ENCODE results near the gene PTPRH. TPM values are rescaled to one million over a fixed set of nuclear protein-coding genes. Genes with fewer than 3 reads are reported as not detected.

PTPRH gene
- total RNA-seq, 2 experiments from 2014 or later = not detected

DNA sequence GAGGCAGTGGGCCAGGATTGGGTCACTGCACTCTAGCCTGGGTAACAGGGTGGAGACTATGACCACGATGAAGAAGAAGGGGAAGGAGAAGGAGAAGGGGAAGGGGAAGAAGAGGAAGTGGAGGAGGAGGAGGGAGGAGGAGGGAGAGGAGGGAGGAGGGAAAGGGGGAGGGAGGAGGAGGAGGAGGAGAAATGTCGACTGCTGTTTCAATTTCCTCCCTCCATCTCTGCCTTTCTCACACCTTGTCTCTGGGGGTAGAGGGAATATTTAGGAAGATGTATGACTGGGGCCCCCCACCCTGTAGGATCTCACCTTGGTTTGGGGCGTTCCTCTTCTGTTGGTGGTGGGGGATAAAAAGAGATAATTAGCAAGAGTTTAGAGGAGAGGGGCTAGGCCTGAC lies 64.1 kb downstream of the PTPRH start:
- Mint-ChIP-seq H3K27me3 (peaks cover 59% of the 10 kb centered on the region), H3K4me3 (no peak overlapping the region), H3K4me1 (ENCODE audit: low read depth) (peaks cover 5% of the 10 kb centered on the region), H3K36me3 (ENCODE audit: low read depth) (no peaks in the 10 kb centered on the region), H3K9me3 (no peaks in the 10 kb centered on the region), H3K27ac (no peak overlapping the region)
- ChIA-PET CTCF (no interaction called here), POLR2A (no interaction called here)
- H3K4me1 ChIP-seq (ENCODE audit: insufficient read depth, low read length) = peaks cover 23% of the 10 kb centered on the region
- no peaks in the 10 kb centered on the region for H3K36me3 ChIP-seq (ENCODE audit: insufficient read depth, low read length)
- H3K9me3 ChIP-seq (ENCODE audit: control insufficient read depth in 1 of 2, insufficient read depth in 1 of 2, low read length in 2 of 2) = peaks cover 0 to 11% of the 10 kb centered on the region in 2 experiments
- TF ChIP-seq, protein P1, sequence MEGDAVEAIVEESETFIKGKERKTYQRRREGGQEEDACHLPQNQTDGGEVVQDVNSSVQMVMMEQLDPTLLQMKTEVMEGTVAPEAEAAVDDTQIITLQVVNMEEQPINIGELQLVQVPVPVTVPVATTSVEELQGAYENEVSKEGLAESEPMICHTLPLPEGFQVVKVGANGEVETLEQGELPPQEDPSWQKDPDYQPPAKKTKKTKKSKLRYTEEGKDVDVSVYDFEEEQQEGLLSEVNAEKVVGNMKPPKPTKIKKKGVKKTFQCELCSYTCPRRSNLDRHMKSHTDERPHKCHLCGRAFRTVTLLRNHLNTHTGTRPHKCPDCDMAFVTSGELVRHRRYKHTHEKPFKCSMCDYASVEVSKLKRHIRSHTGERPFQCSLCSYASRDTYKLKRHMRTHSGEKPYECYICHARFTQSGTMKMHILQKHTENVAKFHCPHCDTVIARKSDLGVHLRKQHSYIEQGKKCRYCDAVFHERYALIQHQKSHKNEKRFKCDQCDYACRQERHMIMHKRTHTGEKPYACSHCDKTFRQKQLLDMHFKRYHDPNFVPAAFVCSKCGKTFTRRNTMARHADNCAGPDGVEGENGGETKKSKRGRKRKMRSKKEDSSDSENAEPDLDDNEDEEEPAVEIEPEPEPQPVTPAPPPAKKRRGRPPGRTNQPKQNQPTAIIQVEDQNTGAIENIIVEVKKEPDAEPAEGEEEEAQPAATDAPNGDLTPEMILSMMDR (IDR thresholded peaks at IDR 0.05) = no peak
- H3K4me3 ChIP-seq (ENCODE audit: low read length) = no peak overlapping the region
- DNase-seq (no peak), ATAC-seq (ENCODE audit: poor library complexity) (no peak)
- intact Hi-C loops (cut with DNase I, micrococcal nuclease) = no loop called here
- H3K27ac ChIP-seq (ENCODE audit: low read depth in 1 of 2, low read length in 2 of 2) = no peak overlapping the region
- H3K27me3 ChIP-seq (ENCODE audit: control insufficient read depth in 1 of 2, insufficient read depth in 2 of 2, low read length in 2 of 2) = peaks cover 62 to 68% of the 10 kb centered on the region in 2 experiments

DNA sequence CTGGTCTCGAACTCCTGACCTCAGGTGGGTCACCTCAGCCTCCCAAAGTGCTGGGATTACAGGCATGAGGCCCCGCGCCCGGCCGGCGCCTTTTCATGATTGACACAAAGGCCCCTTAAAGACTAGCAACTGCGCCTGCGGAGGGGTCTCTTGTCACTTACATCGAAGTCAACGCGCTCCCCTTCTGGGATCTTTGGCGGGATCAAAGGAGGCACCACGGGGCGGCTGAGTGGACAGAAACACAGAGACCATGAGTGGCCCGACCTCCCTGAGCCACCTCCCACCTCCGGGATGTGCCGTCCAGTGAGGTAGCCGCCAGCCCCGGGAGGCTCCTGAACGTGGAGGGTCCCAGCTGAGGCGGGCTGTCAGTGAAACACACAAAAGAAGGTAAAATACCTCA lies 67.6 kb downstream of the PTPRH start:
- ChIA-PET CTCF (interaction anchor here (1.0 to 1.8 kb wide), 6 partner anchors 19 to 464 kb away, joined by 3 to 27 read pairs (median 6); partner anchors contain the start of gene TMEM238), POLR2A (interaction anchor here (0.6 kb wide), 1 partner anchor 352 kb away, joined by 3 read pairs; no protein-coding TSS in a partner anchor)
- H3K36me3 Mint-ChIP-seq (ENCODE audit: low read depth) = no peaks in the 10 kb centered on the region

DNA sequence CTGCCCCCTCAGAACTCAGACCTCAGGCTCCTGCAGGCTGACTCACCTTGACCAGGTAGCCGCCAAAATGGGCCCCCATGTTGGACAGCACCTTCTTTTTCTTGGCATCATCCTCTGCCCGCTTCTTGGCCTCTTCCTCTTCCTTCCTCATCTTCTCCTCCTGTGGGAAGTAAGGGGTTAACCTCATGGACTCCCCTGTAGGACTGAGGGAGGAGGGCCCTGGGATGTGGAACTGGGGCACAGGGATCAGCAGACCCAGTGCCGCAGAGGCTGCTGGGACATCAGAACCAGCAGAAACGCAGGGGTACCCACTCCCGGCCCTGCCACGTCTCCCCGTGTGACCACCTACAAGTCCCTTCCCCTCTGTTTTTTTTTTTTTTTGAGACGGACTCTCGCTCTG lies 71.4 kb downstream of the PTPRH start:
- H3K36me3 ChIP-seq (ENCODE audit: insufficient read depth, low read length) = no peaks in the 10 kb centered on the region
- peaks cover 9% of the 10 kb centered on the region for H3K4me1 ChIP-seq (ENCODE audit: insufficient read depth, low read length)
- Mint-ChIP-seq H3K27ac (no peak overlapping the region), H3K4me1 (ENCODE audit: low read depth) (no peaks in the 10 kb centered on the region), H3K27me3 (peaks cover 35% of the 10 kb centered on the region), H3K9me3 (no peaks in the 10 kb centered on the region), H3K36me3 (ENCODE audit: low read depth) (no peaks in the 10 kb centered on the region), H3K4me3 (no peak overlapping the region)
- POLR2A ChIA-PET = no interaction called here
- no peak overlapping the region for H3K27ac ChIP-seq (ENCODE audit: low read depth in 1 of 2, low read length in 2 of 2)
- H3K27me3 ChIP-seq (ENCODE audit: control insufficient read depth in 1 of 2, insufficient read depth in 2 of 2, low read length in 2 of 2) = peaks cover 31 to 38% of the 10 kb centered on the region in 2 experiments
- DNase-seq (no peak), ATAC-seq (ENCODE audit: poor library complexity) (no peak)
- H3K9me3 ChIP-seq (ENCODE audit: control insufficient read depth in 1 of 2, insufficient read depth in 1 of 2, low read length in 2 of 2) = peaks cover 0 to 6% of the 10 kb centered on the region in 2 experiments
- intact Hi-C loops (cut with DNase I, micrococcal nuclease) = no loop called here
- CTCF ChIA-PET = no interaction called here
- TF ChIP-seq, protein P1 (IDR thresholded peaks at IDR 0.05) = no peak
- no peak overlapping the region for H3K4me3 ChIP-seq (ENCODE audit: low read length)

More for the DNA sequence above, 67.6 kb downstream of the PTPRH start:
- DNase-seq (no peak), ATAC-seq (ENCODE audit: poor library complexity) (no peak)
- Mint-ChIP-seq H3K9me3 (no peaks in the 10 kb centered on the region), H3K4me1 (ENCODE audit: low read depth) (peaks cover 5% of the 10 kb centered on the region), H3K4me3 (no peak overlapping the region), H3K27me3 (peaks cover 59% of the 10 kb centered on the region), H3K27ac (no peak overlapping the region)
- intact Hi-C loops (cut with DNase I, micrococcal nuclease) = loop anchor here (1.0 to 5.0 kb wide), 5 partner anchors 242 to 491 kb away; no protein-coding TSS in a partner anchor
- peaks cover 0 to 5% of the 10 kb centered on the region in 2 experiments for H3K9me3 ChIP-seq (ENCODE audit: control insufficient read depth in 1 of 2, insufficient read depth in 1 of 2, low read length in 2 of 2)
- H3K27ac ChIP-seq (ENCODE audit: low read depth in 1 of 2, low read length in 2 of 2) = no peak overlapping the region
- H3K27me3 ChIP-seq (ENCODE audit: control insufficient read depth in 1 of 2, insufficient read depth in 2 of 2, low read length in 2 of 2) = peaks cover 50 to 58% of the 10 kb centered on the region in 2 experiments
- no peaks in the 10 kb centered on the region for H3K36me3 ChIP-seq (ENCODE audit: insufficient read depth, low read length)
- H3K4me1 ChIP-seq (ENCODE audit: insufficient read depth, low read length) = peaks cover 20% of the 10 kb centered on the region
- no peak overlapping the region for H3K4me3 ChIP-seq (ENCODE audit: low read length)
- TF ChIP-seq, protein P1 (IDR thresholded peaks at IDR 0.05) = no peak

All from CD4-positive, alpha-beta T cell (primary cell).